ENCODE measurements around the gene REEP2.
"Not testable (repeated sequence)": the region's sequence is repeated elsewhere in the genome, so short reads cannot be mapped to it uniquely, and the experiment has no call there.

REEP2 gene

DNA sequence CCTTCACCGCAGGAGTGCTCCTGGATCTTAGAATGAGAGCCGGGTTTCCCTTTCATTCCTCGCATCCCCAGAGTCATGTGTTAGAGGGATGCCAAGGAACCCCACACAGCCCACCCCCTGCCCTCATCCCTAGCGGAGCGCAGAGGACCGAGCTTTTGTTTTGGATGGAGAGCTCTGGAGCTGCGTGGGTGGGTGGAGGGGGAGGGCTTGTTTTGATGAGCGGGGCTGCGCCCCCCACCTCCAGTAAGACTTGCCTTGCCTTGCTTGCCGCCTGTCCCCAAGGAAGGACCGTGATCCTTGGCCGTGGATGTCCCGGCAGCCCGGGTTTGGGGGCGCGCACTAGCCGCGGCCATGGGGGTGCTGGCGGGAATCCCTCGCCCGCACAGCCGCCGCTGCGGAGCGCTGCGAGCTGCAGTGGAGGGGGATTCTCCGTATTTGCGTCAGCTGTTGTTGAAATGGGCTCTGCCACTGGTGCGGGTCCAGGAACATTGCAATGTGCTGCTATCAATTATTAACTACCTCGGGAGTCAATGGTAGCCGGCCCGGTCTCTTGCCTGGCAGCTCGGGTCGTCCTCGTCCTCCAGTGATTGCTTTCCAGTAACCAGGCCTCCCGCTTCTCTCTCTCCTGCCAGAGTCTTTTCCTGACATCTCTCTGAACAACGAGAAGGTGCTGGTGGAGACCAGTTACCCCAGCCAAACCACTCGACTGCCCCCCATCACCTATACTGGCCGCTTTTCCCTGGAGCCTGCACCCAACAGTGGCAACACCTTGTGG is 27.5 kb downstream of the REEP2 start:
- no peak for FAIRE-seq

DNA sequence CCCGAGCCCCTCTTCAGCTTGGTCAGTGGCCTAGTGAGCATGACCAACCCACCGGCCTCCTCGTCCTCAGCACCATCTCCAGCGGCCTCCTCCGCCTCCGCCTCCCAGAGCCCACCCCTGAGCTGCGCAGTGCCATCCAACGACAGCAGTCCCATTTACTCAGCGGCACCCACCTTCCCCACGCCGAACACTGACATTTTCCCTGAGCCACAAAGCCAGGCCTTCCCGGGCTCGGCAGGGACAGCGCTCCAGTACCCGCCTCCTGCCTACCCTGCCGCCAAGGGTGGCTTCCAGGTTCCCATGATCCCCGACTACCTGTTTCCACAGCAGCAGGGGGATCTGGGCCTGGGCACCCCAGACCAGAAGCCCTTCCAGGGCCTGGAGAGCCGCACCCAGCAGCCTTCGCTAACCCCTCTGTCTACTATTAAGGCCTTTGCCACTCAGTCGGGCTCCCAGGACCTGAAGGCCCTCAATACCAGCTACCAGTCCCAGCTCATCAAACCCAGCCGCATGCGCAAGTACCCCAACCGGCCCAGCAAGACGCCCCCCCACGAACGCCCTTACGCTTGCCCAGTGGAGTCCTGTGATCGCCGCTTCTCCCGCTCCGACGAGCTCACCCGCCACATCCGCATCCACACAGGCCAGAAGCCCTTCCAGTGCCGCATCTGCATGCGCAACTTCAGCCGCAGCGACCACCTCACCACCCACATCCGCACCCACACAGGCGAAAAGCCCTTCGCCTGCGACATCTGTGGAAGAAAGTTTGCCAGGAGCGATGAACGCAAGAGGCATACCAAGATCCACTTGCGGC is 28.2 kb downstream of the REEP2 start:
- FAIRE-seq: no peak

DNA sequence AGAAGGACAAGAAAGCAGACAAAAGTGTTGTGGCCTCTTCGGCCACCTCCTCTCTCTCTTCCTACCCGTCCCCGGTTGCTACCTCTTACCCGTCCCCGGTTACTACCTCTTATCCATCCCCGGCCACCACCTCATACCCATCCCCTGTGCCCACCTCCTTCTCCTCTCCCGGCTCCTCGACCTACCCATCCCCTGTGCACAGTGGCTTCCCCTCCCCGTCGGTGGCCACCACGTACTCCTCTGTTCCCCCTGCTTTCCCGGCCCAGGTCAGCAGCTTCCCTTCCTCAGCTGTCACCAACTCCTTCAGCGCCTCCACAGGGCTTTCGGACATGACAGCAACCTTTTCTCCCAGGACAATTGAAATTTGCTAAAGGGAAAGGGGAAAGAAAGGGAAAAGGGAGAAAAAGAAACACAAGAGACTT is 28.9 kb downstream of the REEP2 start:
- FAIRE-seq: no peak

DNA sequence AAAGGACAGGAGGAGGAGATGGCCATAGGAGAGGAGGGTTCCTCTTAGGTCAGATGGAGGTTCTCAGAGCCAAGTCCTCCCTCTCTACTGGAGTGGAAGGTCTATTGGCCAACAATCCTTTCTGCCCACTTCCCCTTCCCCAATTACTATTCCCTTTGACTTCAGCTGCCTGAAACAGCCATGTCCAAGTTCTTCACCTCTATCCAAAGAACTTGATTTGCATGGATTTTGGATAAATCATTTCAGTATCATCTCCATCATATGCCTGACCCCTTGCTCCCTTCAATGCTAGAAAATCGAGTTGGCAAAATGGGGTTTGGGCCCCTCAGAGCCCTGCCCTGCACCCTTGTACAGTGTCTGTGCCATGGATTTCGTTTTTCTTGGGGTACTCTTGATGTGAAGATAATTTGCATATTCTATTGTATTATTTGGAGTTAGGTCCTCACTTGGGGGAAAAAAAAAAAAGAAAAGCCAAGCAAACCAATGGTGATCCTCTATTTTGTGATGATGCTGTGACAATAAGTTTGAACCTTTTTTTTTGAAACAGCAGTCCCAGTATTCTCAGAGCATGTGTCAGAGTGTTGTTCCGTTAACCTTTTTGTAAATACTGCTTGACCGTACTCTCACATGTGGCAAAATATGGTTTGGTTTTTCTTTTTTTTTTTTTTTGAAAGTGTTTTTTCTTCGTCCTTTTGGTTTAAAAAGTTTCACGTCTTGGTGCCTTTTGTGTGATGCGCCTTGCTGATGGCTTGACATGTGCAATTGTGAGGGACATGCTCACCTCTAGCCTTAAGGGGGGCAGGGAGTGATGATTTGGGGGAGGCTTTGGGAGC is 29.5 kb downstream of the REEP2 start:
- FAIRE-seq: no peak

DNA sequence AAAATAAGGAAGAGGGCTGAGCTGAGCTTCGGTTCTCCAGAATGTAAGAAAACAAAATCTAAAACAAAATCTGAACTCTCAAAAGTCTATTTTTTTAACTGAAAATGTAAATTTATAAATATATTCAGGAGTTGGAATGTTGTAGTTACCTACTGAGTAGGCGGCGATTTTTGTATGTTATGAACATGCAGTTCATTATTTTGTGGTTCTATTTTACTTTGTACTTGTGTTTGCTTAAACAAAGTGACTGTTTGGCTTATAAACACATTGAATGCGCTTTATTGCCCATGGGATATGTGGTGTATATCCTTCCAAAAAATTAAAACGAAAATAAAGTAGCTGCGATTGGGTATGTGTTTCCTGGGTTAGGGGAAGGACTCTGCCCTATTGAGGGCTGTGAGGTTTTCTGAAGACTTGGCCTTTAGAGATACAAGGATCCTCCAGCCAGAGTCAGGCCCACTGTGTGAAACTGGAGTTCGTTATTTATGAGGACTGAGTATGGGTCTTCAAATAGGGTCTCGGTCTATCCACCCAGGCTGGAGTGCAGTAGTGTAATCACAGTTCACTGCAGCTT is 30.2 kb downstream of the REEP2 start:
- FAIRE-seq: no peak

DNA sequence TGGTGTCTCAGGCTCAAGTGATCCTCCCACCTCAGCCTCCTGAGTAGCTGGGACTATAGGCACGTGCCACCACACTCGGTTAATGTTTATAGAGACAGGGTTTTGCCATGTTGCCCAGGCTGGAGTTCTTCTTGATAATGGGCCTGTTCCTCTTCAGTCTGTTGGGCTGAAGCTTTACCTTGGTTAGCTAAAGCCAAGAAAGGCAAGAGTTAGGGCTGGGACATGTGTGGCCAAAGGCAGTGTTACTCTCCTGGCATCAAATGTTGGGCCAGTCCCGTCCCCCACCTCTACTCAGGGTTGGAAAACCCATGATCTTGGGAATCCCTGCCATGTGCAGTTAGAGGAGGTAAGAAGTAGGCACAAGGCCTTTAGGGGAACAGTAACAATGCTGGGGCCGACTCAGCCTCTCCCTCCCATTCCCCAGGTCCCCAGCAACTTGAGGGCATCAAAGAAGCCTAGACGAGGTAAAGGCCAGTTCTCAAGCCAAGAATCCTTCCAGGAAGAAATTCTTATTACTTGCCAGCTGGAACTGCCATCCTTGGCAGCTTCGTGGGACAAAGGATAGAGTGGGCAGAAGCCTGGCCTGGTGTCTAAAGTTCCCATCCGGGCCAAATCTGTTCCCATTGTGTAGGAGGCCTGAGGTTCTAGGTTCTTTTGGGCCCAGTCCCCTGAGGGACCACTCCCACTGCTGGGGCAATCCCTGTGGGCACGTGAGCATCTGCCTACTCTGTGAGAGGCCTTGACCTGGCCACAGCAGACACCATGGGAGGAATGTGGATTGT is 30.9 kb downstream of the REEP2 start:
- no peak for FAIRE-seq

DNA sequence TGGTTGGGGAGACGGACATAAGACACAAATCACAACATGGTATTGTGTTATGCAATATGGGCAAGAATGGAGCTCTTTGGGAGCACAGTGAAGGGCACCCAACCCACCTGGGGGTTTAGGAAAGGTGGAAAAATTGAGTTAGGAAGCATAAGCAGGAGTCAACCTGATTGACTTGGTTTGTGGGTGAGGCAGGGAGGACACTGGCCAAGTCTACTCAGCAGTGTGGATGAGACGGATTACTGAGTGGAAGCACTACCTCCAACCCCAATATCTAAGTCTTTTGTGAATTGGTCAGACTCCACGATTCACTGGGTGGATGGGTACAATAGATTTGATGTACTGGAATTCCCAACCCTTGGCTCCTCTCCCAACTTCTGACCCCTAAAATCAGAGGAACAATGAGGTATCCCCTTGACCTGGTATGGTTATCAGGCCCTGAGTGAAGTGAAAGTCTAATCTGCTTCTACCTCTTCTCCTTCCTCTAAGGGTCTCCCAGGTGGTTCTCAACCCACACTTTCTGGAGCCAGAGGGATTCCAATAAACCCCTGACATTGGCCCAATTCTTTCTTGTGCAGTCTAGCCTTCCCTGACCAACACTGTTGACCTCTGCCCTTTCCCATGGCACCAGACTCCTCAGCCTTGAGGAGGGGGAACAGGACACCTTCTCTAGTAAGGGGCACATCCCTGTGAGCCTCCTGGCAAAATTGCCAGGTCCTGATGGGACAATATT is 31.6 kb downstream of the REEP2 start:
- FAIRE-seq: no peak

DNA sequence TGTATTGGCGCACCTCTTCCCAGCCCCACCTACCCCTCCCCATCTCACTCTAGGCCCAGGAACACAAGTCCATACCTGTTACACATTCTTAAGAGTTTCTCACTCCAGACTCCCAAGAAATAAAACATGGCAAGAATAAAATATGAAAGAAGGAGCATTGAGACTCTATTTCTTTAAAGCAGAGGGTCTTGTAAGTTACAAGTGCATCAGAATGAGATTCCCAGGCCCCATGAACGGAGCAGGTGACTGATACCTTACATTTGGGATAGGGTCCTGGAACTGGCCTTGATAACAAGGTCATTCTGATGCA is 32.1 kb downstream of the REEP2 start:
- no peak for FAIRE-seq

DNA sequence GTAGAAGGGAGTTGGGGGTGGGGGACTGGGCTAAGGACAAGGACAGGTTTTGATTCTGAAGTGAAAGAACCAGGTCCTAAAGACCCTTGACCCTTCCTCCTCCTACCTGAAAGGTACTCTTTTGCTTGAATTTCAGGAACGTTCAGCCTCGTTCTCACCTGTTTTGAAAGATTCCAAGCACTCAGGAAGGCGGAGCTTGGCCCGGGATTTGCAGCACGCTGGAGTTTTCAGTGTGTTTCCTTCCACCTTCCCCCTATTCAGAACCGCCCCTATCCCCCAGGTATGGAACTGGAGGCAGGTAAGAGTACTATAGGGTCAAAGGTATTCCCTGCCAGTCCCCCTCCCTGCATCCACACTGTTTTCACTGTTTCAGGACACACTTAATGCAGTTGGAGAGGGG is 33.5 kb downstream of the REEP2 start:
- no peak for FAIRE-seq

DNA sequence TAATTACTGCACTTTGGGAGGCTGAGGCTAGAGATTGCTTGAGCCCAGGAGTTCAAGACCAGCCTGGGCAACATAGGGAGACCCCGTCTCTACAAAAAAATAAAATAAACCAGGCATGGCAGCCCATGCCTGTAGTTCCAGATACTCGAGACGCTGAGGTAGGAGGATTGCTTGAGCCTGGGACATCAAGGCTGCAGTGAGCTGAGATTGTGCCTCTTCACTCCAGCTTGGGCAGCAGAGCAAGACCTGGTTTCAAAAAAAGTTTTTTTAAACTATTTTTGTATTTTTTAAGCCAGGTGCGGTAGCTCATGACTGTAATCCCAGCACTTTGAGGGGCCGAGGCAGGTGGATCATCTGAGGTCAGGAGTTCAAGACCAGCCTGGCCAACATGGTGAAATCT is 34.3 kb downstream of the REEP2 start:
- FAIRE-seq: not testable (repeated sequence)

DNA sequence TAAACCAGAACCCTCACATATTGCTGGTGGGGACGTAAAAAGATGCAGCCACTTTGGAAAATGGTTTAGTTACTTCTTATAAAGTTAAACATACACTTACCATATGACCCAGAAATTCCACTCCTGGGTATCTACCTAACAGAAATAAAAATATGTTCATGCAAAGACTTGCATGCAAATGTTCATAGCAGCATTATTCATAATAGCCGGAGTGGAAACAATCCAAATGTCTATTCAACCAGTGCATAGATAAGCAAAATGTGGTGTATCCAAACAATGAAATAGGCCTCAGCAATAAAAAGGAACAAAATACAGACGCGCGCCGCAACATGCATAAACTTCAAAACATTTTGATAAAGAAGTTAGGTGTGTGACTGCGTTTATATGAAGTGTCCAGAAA is 38.1 kb downstream of the REEP2 start:
- FAIRE-seq: no peak

DNA sequence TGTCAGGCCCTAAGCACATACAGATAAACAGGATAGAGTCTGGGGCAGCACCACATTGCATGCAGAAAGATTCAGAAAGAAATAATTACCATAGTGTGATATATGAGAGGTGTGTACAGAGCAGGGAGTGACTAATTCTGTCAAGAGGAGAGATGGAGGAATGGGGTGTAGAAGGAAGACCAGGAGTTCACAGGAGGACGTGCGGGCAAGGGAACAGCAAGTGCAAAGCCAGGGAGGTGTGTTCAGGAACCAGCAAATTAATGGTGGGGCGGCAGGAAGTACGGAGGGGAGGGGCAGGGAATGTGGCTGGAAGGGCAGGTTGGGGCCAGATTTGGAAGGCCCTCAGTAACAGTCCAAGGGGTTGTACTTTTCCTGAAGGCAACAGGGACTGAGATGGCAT is 43.8 kb downstream of the REEP2 start:
- FAIRE-seq: no peak

DNA sequence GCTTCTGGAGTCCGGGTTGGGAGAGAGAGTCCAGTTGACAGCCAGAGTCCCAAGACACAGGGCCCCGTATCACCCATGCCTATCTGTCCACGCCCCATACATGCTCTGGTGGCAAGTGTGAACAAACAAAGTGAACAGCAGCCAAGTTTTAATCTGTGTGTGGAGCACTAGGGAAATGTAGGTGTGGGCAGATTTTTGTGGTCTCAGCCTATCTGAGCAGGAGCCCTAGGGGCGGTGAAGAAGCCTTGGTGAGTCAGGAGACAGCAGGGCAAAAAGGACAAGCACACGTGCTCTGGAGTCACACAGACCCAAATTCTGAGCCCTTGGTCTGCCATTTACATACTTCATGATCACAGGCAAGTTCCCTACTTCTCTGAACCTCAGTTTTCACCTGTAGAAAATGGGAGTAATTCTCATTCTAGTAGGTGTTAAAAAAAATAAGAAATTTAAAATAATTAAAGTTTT is 49.7 kb downstream of the REEP2 start:
- no peak for FAIRE-seq

DNA sequence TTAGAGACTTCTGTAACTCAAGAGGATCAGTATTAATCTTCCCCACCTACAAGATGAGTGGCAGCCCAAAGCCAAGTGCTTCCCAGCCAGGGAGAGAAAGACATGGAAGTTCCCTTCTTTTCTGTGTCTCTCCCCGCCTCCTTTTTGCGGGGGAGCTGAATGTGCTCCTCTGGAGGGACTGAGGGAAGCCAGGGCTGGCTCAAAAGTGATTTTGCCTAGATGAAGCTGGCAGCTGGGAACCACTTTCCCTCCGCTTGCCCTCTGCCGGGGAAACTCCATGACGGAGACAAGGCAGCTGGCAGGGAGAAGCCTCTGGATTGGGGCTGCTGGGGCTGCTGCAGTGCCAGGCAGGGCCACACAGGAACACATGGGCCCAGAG is 50.8 kb downstream of the REEP2 start:
- FAIRE-seq: no peak

DNA sequence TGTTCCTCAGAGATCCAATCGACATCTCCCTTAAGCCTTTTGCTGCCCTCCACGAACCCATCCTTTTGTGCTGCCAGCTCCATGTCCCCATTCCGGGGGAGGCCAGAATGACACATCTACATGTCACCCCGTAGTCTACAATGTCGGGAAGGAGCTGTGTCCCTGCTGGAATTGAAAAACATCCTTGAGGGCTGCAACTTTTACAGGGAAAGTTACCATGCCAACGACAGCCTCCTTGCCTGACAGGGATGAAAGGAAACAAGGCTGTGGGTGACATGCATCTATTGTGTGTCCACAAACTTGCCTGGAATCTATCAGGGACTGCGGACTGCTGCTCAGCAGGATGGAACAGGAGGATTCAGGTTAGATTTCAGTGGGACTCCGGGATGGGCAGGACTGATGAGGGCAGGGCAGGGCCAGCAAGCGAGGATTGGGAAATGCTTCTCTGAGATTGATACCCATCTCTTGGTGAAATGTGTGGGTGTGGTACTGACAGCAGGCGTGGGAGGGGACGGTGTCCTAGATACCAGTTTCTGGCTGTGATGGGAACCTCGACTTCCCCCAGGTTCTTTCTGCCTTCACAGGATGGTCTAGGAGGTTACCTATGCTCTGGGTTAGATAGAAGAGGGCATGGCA is 51.9 kb downstream of the REEP2 start:
- no peak for FAIRE-seq

DNA sequence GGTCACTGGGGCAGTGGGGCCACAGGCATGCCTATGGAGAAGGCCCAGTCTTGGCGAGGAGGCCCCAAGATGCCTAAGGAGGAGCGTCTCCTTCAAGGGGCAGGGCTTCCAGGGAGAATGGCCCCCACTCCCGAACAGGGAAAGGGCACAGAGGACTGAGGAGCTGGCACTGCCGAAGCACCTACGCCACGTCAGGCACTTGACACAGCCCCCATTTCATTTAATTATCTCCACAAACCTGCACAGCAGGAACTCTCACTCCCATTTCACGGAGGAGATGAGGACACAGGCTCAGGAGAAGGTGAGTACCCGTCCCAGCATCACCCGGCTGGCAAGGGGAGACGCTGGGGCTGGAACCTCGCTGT is 52.4 kb downstream of the REEP2 start:
- no peak for FAIRE-seq

DNA sequence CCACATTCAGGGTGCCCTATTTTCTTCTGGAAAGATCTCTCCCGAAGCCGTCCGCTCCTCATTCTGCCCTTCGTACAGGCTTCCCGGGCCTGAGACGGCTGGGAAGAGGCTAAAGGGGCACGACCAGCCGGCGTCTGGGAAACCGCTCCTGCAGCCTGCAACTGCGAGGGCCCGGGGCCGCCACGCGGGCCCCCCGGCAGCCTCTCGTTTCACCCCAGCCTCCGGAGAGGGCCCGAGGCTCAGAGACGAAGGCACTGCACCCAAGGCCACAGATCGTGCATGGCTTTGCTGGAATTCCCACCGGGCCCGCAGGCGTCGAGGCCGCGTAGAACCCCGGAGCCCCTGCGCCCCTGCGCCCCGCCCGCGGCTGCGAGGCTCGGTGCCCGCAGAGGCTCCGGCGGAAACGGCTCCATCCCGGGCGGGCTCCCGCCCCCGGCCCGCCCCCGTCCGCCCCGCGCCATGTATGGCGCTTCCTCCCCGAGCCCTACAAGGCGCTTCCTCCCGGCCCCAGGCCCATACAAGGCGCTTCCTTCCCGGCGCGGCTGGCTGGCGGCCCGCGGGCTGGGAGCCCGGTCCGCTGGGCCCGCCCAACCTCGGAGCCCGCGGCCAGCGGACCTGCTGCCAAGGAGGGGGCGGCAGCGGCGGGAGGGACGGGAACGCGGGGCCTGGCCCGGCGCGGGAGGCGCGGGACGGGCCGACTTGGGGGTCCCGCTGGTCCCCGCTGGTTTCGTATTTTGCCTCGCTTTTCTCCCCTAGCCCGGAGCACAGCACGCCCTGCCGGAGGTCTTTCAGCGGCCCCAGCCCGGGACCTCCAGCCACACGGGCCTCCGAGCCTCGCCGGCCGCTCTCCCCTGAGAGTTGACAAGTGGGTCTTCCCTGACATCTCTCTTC is 53.1 kb downstream of the REEP2 start:
- no peak for FAIRE-seq

DNA sequence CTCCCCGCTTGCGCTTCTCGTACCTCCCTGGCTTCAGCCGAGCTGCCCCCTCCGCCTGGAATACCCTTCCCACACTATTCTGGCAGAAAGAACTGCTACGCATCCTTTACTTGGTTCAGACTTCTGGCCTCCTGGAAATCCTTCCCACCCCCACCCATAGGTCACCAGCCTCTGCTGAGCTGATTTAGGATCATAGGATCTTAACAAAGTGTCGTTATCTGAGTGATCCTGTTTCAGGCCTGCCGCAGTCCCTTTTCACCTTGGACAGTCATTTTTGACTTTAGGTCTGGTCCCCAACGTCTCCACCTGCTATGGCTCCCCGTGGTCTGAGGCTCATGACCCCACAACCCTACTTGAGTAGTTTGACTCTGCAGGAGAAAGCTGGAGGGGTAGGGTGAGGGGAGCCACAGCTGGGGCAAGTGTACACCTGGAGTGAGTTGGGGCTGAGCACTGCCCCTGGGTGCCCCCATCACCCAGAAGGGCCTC is 53.7 kb downstream of the REEP2 start:
- no peak for FAIRE-seq

DNA sequence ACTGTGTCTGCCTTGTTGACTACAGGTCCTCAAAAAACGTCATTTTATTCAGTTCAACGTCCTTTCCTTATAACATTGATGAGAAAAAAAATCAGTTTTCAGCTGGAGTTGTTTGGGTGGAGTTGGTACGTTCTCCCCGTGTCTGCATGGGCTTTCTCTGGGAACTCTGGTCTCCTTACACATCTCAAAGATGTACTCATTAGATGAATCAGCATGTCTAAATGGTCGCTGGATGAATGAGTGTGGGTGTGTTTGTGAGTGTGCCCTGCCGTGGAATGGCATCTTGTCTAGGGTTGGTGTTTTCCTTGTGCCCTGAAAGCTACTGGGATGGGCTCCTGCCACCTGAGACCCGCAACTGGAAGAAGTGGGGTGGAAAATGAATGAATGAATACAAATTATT is 56.5 kb downstream of the REEP2 start:
- FAIRE-seq: no peak

Measured in TTC549 (cell line).